22Rv1 (cell line): ENCODE results near the gene FABP7.

Experiments used
- CTCF ChIP-seq: fragments of 450-650 bp; IDR thresholded peaks from 2 replicates; pipeline ENCODE4 v1.5.1; 2017; ENCODE audit warnings: mild to moderate bottlenecking
- ZFX ChIP-seq: fragments of 450-650 bp; IDR thresholded peaks from 2 replicates; pipeline ENCODE4 v1.6.1; 2017; ENCODE audit warnings: antibody characterized with exemption, borderline replicate concordance

- TF ChIP-seq CTCF (no peak), ZFX (no peak)
These were observed 11.2 kb downstream of the FABP7 start for GRCh38 chr6:122790423-122791309.
